WTC11 (cell line): ENCODE data around the gene COL9A1. TPM values are rescaled to one million over a fixed set of nuclear protein-coding genes. Genes with fewer than 3 reads are reported as not detected.

ENCODE experiments used
- AR ChIP-seq: fragments of 250-450 bp; sonication (Bioruptor Pico); IDR thresholded peaks from 2 replicates; pipeline ENCODE4 v1.9.0; 2021; ENCODE audit warnings: mild to moderate bottlenecking
- ATF1 ChIP-seq: sonication (generic); formaldehyde crosslinking; IDR thresholded peaks from 2 replicates; pipeline ENCODE4 v1.8.1; 2023; ENCODE audit warnings: mild to moderate bottlenecking, moderate library complexity, missing genetic modification reagents
- GABPB1 ChIP-seq: sonication (generic); formaldehyde crosslinking; IDR thresholded peaks from 2 replicates; pipeline ENCODE4 v1.8.1; 2023; ENCODE audit warnings: mild to moderate bottlenecking, missing genetic modification reagents
- JAZF1 ChIP-seq: fragments of 250-450 bp; sonication (Bioruptor Pico); IDR thresholded peaks from 2 replicates; pipeline ENCODE4 v1.9.0; 2021; ENCODE audit warnings: moderate library complexity, mild to moderate bottlenecking, inconsistent platforms
- JUN ChIP-seq: sonication (generic); formaldehyde crosslinking; IDR thresholded peaks from 2 replicates; pipeline ENCODE4 v1.8.0; 2023; ENCODE audit warnings: mild to moderate bottlenecking, missing genetic modification reagents
- MYBL2 ChIP-seq: sonication (generic); formaldehyde crosslinking; IDR thresholded peaks from 2 replicates; pipeline ENCODE4 v1.8.1; 2023; ENCODE audit warnings: mild to moderate bottlenecking, moderate library complexity, missing genetic modification reagents
- NFE2L1 ChIP-seq: sonication (generic); formaldehyde crosslinking; IDR thresholded peaks from 2 replicates; pipeline ENCODE4 v1.8.1; 2023; ENCODE audit warnings: missing genetic modification reagents
- NR1H2 ChIP-seq: sonication (generic); formaldehyde crosslinking; IDR thresholded peaks from 2 replicates; pipeline ENCODE4 v1.9.0; 2021; ENCODE audit warnings: mild to moderate bottlenecking, moderate library complexity, missing genetic modification reagents
- RORB ChIP-seq: fragments of 250-450 bp; sonication (Bioruptor Pico); IDR thresholded peaks from 2 replicates; pipeline ENCODE4 v1.9.0; 2021; ENCODE audit warnings: mild to moderate bottlenecking
- TEAD4 ChIP-seq: sonication (generic); formaldehyde crosslinking; IDR thresholded peaks from 2 replicates; pipeline ENCODE4 v1.8.0; 2022; ENCODE audit warnings: mild to moderate bottlenecking, missing genetic modification reagents
- USF1 ChIP-seq: sonication (generic); formaldehyde crosslinking; IDR thresholded peaks from 2 replicates; pipeline ENCODE4 v1.8.0; 2022; ENCODE audit warnings: mild to moderate bottlenecking, missing genetic modification reagents
- ZNF138 ChIP-seq: sonication (generic); formaldehyde crosslinking; conservative IDR thresholded peaks from 2 replicates; pipeline ENCODE4 v1.8.1; 2022; ENCODE audit warnings: mild to moderate bottlenecking, moderate library complexity, missing genetic modification reagents
- ZNF219 ChIP-seq: sonication (generic); formaldehyde crosslinking; IDR thresholded peaks from 2 replicates; pipeline ENCODE4 v1.8.0; 2023; ENCODE audit warnings: missing genetic modification reagents, mild to moderate bottlenecking, borderline replicate concordance
- ZNF281 ChIP-seq: sonication (generic); formaldehyde crosslinking; IDR thresholded peaks from 2 replicates; pipeline ENCODE4 v1.8.0; 2023; ENCODE audit warnings: mild to moderate bottlenecking, missing genetic modification reagents
- ZNF396 ChIP-seq: fragments of 250-450 bp; sonication (Bioruptor Pico); IDR thresholded peaks from 2 replicates; pipeline ENCODE4 v1.8.0; 2021; ENCODE audit warnings: mild to moderate bottlenecking, moderate library complexity, borderline replicate concordance
- ZNF423 ChIP-seq: fragments of 250-450 bp; sonication (Bioruptor Pico); IDR thresholded peaks from 2 replicates; pipeline ENCODE4 v2.1.2; 2022; ENCODE audit warnings: mild to moderate bottlenecking, moderate library complexity
- ZNF425 ChIP-seq: fragments of 250-450 bp; sonication (Bioruptor Pico); conservative IDR thresholded peaks from 2 replicates; pipeline ENCODE4 v1.9.0; 2021; ENCODE audit warnings: mild to moderate bottlenecking
- ZNF512 ChIP-seq: sonication (generic); formaldehyde crosslinking; IDR thresholded peaks from 2 replicates; pipeline ENCODE4 v1.8.1; 2022; ENCODE audit warnings: missing genetic modification reagents, borderline replicate concordance
- total RNA-seq: library from RNA; stranded (reverse); gene quantifications from 3 replicates; pipeline ENCODE4 v1.2.3, GENCODE V29; 2021
- TF ChIP-seq, protein P1 (sequence below): sonication (generic); formaldehyde crosslinking; IDR thresholded peaks from 2 replicates; pipeline ENCODE4 v1.8.1; 2023; ENCODE audit warnings: mild to moderate bottlenecking, missing genetic modification reagents, borderline replicate concordance
- TF ChIP-seq, protein P2 (sequence below): sonication (generic); formaldehyde crosslinking; IDR thresholded peaks from 2 replicates; pipeline ENCODE4 v1.8.1; 2022; ENCODE audit warnings: mild to moderate bottlenecking, moderate library complexity, missing genetic modification reagents
- TF ChIP-seq, protein P3 (sequence below): sonication (generic); formaldehyde crosslinking; IDR thresholded peaks from 2 replicates; pipeline ENCODE4 v1.8.0; 2023; ENCODE audit warnings: missing genetic modification reagents
- TF ChIP-seq, protein P4 (sequence below): fragments of 250-450 bp; sonication (Bioruptor Pico); IDR thresholded peaks from 2 replicates; pipeline ENCODE4 v1.9.0; 2021; ENCODE audit warnings: mild to moderate bottlenecking

Gene COL9A1
- total RNA-seq, 1 experiment from 2014 or later = 9.0 TPM

DNA sequence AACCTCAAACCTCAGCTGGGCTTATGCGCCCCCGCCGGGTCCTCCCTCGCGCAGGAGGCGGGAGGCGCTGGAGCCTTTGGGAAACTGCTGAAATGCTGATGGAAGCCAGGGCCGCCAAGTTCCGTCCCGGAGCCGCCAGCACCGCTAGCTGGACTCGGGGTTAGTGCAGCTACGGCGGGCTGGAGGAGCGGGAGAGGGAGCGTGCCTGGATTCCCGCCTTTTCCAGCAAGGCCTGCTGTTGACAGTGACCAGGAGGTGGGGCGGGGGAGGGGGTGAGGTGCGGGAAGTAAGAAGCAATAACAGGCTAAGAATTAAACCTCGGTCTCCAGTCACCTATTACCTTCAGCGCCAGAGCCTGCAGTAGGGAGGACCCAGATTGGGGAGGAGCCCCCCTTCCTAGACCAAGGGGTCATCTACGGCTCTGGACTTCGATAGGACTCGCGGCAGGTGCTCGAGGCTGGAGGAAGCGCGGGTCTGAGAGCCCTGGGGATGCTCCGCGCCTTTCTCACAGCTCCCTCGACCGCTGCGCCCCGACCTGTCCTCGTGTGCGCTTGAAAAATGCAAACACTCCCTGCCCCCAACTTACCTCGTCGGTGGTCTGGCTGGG lies 20.5 kb downstream of the COL9A1 start (continued):
- TF ChIP-seq ZNF396 (CRISPR knock-in tag) (no peak), ZNF425 (CRISPR knock-in tag) (no peak), NFE2L1 (peak; percentile 91), USF1 (CRISPR knock-in tag) (peak; percentile 73), MYBL2 (CRISPR knock-in tag) (no peak), ZNF423 (no peak), JUN (CRISPR knock-in tag) (peak; percentile 77; the same call in 1 of the 2 replicates), ZNF138 (CRISPR knock-in tag) (no peak; the same call in 1 of the 2 replicates), JAZF1 (CRISPR knock-in tag) (no peak), GABPB1 (no peak), ZNF219 (CRISPR knock-in tag) (peak; percentile 60), RORB (CRISPR knock-in tag) (no peak), TEAD4 (CRISPR knock-in tag) (no peak), AR (CRISPR knock-in tag) (no peak), ZNF512 (CRISPR knock-in tag) (no peak), NR1H2 (CRISPR knock-in tag) (peak; percentile 69; the same call in 1 of the 2 replicates), ZNF281 (CRISPR knock-in tag) (peak; percentile 84), ATF1 (CRISPR knock-in tag) (0 out of 2 replicates have a peak, but pooled peaks have one; percentile 30)
- TF ChIP-seq, protein P1, sequence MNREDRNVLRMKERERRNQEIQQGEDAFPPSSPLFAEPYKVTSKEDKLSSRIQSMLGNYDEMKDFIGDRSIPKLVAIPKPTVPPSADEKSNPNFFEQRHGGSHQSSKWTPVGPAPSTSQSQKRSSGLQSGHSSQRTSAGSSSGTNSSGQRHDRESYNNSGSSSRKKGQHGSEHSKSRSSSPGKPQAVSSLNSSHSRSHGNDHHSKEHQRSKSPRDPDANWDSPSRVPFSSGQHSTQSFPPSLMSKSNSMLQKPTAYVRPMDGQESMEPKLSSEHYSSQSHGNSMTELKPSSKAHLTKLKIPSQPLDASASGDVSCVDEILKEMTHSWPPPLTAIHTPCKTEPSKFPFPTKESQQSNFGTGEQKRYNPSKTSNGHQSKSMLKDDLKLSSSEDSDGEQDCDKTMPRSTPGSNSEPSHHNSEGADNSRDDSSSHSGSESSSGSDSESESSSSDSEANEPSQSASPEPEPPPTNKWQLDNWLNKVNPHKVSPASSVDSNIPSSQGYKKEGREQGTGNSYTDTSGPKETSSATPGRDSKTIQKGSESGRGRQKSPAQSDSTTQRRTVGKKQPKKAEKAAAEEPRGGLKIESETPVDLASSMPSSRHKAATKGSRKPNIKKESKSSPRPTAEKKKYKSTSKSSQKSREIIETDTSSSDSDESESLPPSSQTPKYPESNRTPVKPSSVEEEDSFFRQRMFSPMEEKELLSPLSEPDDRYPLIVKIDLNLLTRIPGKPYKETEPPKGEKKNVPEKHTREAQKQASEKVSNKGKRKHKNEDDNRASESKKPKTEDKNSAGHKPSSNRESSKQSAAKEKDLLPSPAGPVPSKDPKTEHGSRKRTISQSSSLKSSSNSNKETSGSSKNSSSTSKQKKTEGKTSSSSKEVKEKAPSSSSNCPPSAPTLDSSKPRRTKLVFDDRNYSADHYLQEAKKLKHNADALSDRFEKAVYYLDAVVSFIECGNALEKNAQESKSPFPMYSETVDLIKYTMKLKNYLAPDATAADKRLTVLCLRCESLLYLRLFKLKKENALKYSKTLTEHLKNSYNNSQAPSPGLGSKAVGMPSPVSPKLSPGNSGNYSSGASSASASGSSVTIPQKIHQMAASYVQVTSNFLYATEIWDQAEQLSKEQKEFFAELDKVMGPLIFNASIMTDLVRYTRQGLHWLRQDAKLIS (CRISPR knock-in tag) = no peak; the same call in 1 of the 2 replicates
- TF ChIP-seq, protein P2, sequence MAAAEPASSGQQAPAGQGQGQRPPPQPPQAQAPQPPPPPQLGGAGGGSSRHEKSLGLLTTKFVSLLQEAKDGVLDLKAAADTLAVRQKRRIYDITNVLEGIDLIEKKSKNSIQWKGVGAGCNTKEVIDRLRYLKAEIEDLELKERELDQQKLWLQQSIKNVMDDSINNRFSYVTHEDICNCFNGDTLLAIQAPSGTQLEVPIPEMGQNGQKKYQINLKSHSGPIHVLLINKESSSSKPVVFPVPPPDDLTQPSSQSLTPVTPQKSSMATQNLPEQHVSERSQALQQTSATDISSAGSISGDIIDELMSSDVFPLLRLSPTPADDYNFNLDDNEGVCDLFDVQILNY (CRISPR knock-in tag) = peak; percentile 95
- TF ChIP-seq, protein P3, sequence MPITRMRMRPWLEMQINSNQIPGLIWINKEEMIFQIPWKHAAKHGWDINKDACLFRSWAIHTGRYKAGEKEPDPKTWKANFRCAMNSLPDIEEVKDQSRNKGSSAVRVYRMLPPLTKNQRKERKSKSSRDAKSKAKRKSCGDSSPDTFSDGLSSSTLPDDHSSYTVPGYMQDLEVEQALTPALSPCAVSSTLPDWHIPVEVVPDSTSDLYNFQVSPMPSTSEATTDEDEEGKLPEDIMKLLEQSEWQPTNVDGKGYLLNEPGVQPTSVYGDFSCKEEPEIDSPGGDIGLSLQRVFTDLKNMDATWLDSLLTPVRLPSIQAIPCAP (CRISPR knock-in tag) = peak; percentile 87; the same call in 1 of the 2 replicates
- TF ChIP-seq, protein P4, sequence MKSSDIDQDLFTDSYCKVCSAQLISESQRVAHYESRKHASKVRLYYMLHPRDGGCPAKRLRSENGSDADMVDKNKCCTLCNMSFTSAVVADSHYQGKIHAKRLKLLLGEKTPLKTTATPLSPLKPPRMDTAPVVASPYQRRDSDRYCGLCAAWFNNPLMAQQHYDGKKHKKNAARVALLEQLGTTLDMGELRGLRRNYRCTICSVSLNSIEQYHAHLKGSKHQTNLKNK = no peak
